Fibroblast of lung (primary cell): ENCODE measurements around the gene RIT1. TPM values are rescaled to one million over a fixed set of nuclear protein-coding genes. Genes with fewer than 3 reads are reported as not detected.

ENCODE experiments used
- DNase-seq, 2 donors: peaks; one replicate each; pipeline versions ENCODE4 v3.0.0 to v3.0.0-alpha.2; 2010; ENCODE audit warnings: low read depth in 2 of 2
- H2AFZ ChIP-seq: 2 replicates; pipeline ENCODE4 v1.5.1; 2012; ENCODE audit warnings: low read length, control low read depth, inconsistent platforms
- H3K27ac ChIP-seq: 2 replicates; pipeline ENCODE4 v1.5.1; 2011; ENCODE audit warnings: low read length, control low read depth; ENCODE audit not compliant: insufficient read depth
- H3K27me3 ChIP-seq: 2 replicates; pipeline ENCODE4 v1.5.1; 2011; ENCODE audit warnings: mild to moderate bottlenecking, low read length; ENCODE audit not compliant: control insufficient read depth, insufficient read depth
- H3K36me3 ChIP-seq: 2 replicates; pipeline ENCODE4 v1.5.1; 2011; ENCODE audit warnings: low read length; ENCODE audit not compliant: control insufficient read depth, insufficient read depth
- H3K4me1 ChIP-seq: 2 replicates; pipeline ENCODE4 v1.5.1; 2011; ENCODE audit warnings: low read length; ENCODE audit not compliant: control insufficient read depth, insufficient read depth; ENCODE audit errors: extremely low read depth
- H3K4me2 ChIP-seq: 2 replicates; pipeline ENCODE4 v1.5.1; 2011; ENCODE audit warnings: low read length, control low read depth; ENCODE audit not compliant: insufficient read depth; ENCODE audit errors: extremely low read depth
- H3K4me3 ChIP-seq, 4 experiments: fragments of 200-600 bp in 1 of 4; sonication (generic) in 1 of 4; replicated peaks in 1 of 4; 2 replicates each; pipeline ENCODE4 v1.5.1; 2011 to 2016; ENCODE audit warnings: low read length in 4 of 4, low read depth in 3 of 4, mild to moderate bottlenecking in 3 of 4, control low read depth in 2 of 4, inconsistent platforms in 1 of 4, mixed read lengths in 1 of 4; ENCODE audit not compliant: insufficient read depth in 1 of 4; ENCODE audit errors: control extremely low read depth in 1 of 4
- H3K79me2 ChIP-seq: 2 replicates; pipeline ENCODE4 v1.5.1; 2012; ENCODE audit warnings: mild to moderate bottlenecking, low read length, inconsistent platforms; ENCODE audit not compliant: control insufficient read depth, insufficient read depth
- H3K9ac ChIP-seq: 2 replicates; pipeline ENCODE4 v1.5.1; 2011; ENCODE audit warnings: mild to moderate bottlenecking, low read length, control low read depth; ENCODE audit not compliant: insufficient read depth
- H3K9me3 ChIP-seq: 2 replicates; pipeline ENCODE4 v1.5.1; 2012; ENCODE audit warnings: low read depth, low read length; ENCODE audit not compliant: control insufficient read depth, insufficient read depth
- H4K20me1 ChIP-seq: 2 replicates; pipeline ENCODE4 v1.5.1; 2011; ENCODE audit warnings: low read length; ENCODE audit not compliant: control insufficient read depth, insufficient read depth; ENCODE audit errors: extremely low read depth
- EZH2 ChIP-seq: IDR thresholded peaks from 2 replicates; pipeline ENCODE4 v1.5.1; 2012; ENCODE audit warnings: low read length, control low read depth, mild to moderate bottlenecking; ENCODE audit errors: missing control alignments
- polyA plus RNA-seq, 2 donors: library from polyadenylated mRNA; depleted of rRNA in 1 of 2; stranded (reverse) in 1 of 2; unstranded in 1 of 2; fragments of >200 nt; gene quantifications; 2 replicates each; pipeline ENCODE4 v1.2.1, GENCODE V29; 2011 to 2012; ENCODE audit warnings: missing spikeins in 1 of 2
- total RNA-seq: library from RNA; depleted of rRNA; stranded (reverse); fragments of >200 nt; gene quantifications from 2 replicates; pipeline ENCODE4 v1.2.1, GENCODE V29; 2014
- TF ChIP-seq, protein P1 (sequence below), 2 donors: IDR thresholded peaks in 1 of 2; conservative IDR thresholded peaks in 1 of 2; 1 replicate in 1 of 2; 2 replicates in 1 of 2; pipeline ENCODE4 v1.5.1; 2011 to 2012; ENCODE audit warnings: low read length in 2 of 2, control low read depth in 1 of 2, inconsistent platforms in 1 of 2, low read depth in 1 of 2, mild to moderate bottlenecking in 1 of 2

Gene RIT1
- total and polyA plus RNA-seq, 2 donors (not counting 1 experiment from before 2014, with no cell fraction given), result 33.4 to 56.8 TPM

DNA sequence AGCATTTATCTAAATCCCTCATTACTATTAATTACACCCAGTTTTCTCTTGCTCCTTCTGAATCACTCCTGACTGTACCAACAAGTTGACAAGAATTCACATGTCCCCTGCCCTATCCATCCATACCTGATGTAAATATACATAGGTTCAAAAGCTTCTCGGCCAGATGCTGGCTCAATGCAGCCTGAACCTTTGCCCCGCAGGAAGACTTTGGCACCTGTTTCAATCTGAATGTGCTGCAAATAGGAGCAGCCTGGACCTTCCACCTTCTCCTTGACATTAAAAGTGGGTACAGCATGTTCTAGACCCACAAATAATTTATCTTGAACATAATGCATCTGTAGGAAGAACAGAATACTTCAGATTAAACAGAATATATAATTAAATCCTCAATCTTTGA is 14.4 kb upstream of the RIT1 start:
- Histone ChIP-seq H3K9ac (no peak overlapping the region), H3K27me3 (no peaks in the 10 kb centered on the region), H3K9me3 (no peaks in the 10 kb centered on the region), H4K20me1 (no peaks in the 10 kb centered on the region), H3K27ac (no peak overlapping the region), H3K4me2 (no peak overlapping the region), H3K4me3 (no peak overlapping the region), H3K79me2 (peaks cover 27% of the 10 kb centered on the region), H2AFZ (no peak overlapping the region), H3K4me1 (no peaks in the 10 kb centered on the region), H3K36me3 (peaks cover 27% of the 10 kb centered on the region)
- no peak for DNase-seq
- TF ChIP-seq, protein P1, sequence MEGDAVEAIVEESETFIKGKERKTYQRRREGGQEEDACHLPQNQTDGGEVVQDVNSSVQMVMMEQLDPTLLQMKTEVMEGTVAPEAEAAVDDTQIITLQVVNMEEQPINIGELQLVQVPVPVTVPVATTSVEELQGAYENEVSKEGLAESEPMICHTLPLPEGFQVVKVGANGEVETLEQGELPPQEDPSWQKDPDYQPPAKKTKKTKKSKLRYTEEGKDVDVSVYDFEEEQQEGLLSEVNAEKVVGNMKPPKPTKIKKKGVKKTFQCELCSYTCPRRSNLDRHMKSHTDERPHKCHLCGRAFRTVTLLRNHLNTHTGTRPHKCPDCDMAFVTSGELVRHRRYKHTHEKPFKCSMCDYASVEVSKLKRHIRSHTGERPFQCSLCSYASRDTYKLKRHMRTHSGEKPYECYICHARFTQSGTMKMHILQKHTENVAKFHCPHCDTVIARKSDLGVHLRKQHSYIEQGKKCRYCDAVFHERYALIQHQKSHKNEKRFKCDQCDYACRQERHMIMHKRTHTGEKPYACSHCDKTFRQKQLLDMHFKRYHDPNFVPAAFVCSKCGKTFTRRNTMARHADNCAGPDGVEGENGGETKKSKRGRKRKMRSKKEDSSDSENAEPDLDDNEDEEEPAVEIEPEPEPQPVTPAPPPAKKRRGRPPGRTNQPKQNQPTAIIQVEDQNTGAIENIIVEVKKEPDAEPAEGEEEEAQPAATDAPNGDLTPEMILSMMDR (conservative IDR thresholded peaks at IDR 0.05 in 1 of 2, IDR thresholded peaks at IDR 0.05 in 1 of 2; ENCODE audit: low read depth in 1 of 2, low read length in 2 of 2), result no peak
- TF ChIP-seq EZH2, result no peak

DNA sequence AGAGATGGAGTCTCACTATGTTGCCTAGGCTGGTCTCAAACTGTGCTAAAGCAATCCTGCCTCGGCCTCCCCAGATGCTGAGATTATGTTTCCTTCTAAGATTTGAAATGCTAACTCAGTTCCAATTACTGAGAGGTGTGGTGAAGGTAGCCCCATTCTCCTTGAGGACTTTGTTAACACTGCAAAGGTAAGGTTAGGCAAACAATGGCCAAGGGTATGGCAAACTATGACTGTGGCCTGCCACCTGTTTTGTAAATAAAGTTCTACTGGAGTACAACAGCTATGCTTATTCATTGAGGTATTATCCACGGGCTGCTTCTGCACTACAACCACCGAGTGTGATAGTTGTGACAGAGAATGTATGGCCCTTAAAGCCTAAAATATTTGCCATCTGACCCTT is 9.6 kb upstream of the RIT1 start:
- no peak overlapping the region for H3K27ac ChIP-seq
- no peak overlapping the region for H3K4me3 ChIP-seq
- H3K27me3 ChIP-seq, result no peaks in the 10 kb centered on the region
- H3K4me1 ChIP-seq, result no peaks in the 10 kb centered on the region
- no peaks in the 10 kb centered on the region for H4K20me1 ChIP-seq
- no peaks in the 10 kb centered on the region for H3K9me3 ChIP-seq
- peaks cover 10% of the 10 kb centered on the region for H3K79me2 ChIP-seq
- no peak overlapping the region for H3K9ac ChIP-seq
- H3K4me2 ChIP-seq, result no peak overlapping the region
- no peak for DNase-seq
- peaks cover 18% of the 10 kb centered on the region for H3K36me3 ChIP-seq
- TF ChIP-seq, protein P1 (conservative IDR thresholded peaks at IDR 0.05 in 1 of 2, IDR thresholded peaks at IDR 0.05 in 1 of 2; ENCODE audit: low read depth in 1 of 2, low read length in 2 of 2), result no peak
- no peak for TF ChIP-seq EZH2
- no peak overlapping the region for H2AFZ ChIP-seq

DNA sequence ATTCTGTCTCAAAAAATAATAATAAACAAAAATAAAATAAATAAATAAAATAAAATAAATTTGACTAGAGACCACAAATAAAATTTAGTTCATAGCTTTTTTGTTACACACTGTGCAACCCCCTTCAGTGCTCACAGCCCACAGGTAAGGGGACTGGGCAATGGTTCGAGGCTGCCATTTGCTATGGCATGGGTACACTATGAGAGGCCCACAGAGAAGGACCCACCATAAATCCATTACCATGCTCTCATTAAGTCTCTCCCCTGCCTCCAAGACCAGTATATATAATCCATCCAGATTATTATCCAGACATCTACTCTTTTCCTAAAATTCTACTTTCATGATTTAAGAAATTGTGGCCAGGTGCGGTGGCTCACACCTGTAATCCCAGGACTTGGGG is 8.7 kb upstream of the RIT1 start:
- no peak for DNase-seq
- H3K4me2 ChIP-seq, result no peak overlapping the region
- H3K79me2 ChIP-seq, result peaks cover 7% of the 10 kb centered on the region
- no peak overlapping the region for H3K9ac ChIP-seq
- no peak for TF ChIP-seq EZH2
- TF ChIP-seq, protein P1 (conservative IDR thresholded peaks at IDR 0.05 in 1 of 2, IDR thresholded peaks at IDR 0.05 in 1 of 2; ENCODE audit: low read depth in 1 of 2, low read length in 2 of 2), result no peak
- H3K27ac ChIP-seq, result no peak overlapping the region
- no peak overlapping the region for H2AFZ ChIP-seq
- no peaks in the 10 kb centered on the region for H3K4me1 ChIP-seq
- no peaks in the 10 kb centered on the region for H4K20me1 ChIP-seq
- peaks cover 15% of the 10 kb centered on the region for H3K36me3 ChIP-seq
- no peaks in the 10 kb centered on the region for H3K27me3 ChIP-seq
- H3K4me3 ChIP-seq, result no peak overlapping the region
- H3K9me3 ChIP-seq, result no peaks in the 10 kb centered on the region
